ENCODE results near the gene KCNK2. TPM values are rescaled to one million over a fixed set of nuclear protein-coding genes. Genes with fewer than 3 reads are reported as not detected.

KCNK2 gene
- total RNA-seq, 2 experiments from 2014 or later: not detected

DNA sequence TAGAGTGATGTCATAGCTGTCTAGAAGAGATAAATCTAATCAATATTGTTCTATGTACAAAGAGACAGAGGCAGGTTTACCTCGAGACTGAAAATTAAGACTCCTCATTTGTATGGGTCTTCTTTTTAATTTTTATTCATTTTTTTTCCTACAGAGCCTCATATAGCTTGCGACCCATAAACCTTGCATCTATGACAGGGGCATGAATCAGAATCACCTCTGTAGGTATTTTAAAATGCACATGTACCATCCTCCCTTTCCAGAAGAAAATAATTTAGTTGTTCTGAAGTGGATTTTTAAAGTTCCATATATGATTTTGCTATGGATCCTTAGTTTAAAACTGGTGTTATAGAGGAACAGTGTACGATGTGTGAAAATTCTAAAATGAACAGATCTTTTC is 64.5 kb downstream of the KCNK2 start:
- no peaks in the 10 kb centered on the region for H4K20me1 ChIP-seq (ENCODE audit: insufficient read depth, low read length)
- H3K79me2 ChIP-seq (ENCODE audit: insufficient read depth, low read depth, low read length): no peaks in the 10 kb centered on the region
- no peak for DNase-seq (ENCODE audit: low spot score)
- TF ChIP-seq EZH2phosphoT487 (IDR thresholded peaks at IDR 0.05; ENCODE audit: borderline replicate concordance, low read depth, low read length) (no peak), CTCF (conservative IDR thresholded peaks at IDR 0.05; ENCODE audit: low read length) (no peak)
- CTCF ChIA-PET (ENCODE audit: unreplicated experiment): no interaction called here
- no peaks in the 10 kb centered on the region for H3K9me3 ChIP-seq (ENCODE audit: low read length)
- no peak overlapping the region for H2AFZ ChIP-seq (ENCODE audit: low read length)
- intact Hi-C loops (cut with micrococcal nuclease; ENCODE audit: unreplicated experiment): no loop called here
- no peaks in the 10 kb centered on the region for H3K36me3 ChIP-seq (ENCODE audit: insufficient read depth, low read length)
- no peak overlapping the region for H3K4me2 ChIP-seq (ENCODE audit: low read length)
- no peaks in the 10 kb centered on the region for H3K4me1 ChIP-seq (ENCODE audit: insufficient read depth, low read length, poor library complexity, severe bottlenecking)
- no peaks in the 10 kb centered on the region for H3K9me2 ChIP-seq (ENCODE audit: insufficient read depth, low read length)
- POLR2A ChIA-PET: no interaction called here
- no peak overlapping the region for H3K4me3 ChIP-seq (ENCODE audit: low read depth, low read length, poor library complexity, severe bottlenecking)
- BruUV-seq (replicated peaks): no TSS peak
- no peak overlapping the region for H3K27ac ChIP-seq (ENCODE audit: low read depth, low read length, poor library complexity, severe bottlenecking)

DNA sequence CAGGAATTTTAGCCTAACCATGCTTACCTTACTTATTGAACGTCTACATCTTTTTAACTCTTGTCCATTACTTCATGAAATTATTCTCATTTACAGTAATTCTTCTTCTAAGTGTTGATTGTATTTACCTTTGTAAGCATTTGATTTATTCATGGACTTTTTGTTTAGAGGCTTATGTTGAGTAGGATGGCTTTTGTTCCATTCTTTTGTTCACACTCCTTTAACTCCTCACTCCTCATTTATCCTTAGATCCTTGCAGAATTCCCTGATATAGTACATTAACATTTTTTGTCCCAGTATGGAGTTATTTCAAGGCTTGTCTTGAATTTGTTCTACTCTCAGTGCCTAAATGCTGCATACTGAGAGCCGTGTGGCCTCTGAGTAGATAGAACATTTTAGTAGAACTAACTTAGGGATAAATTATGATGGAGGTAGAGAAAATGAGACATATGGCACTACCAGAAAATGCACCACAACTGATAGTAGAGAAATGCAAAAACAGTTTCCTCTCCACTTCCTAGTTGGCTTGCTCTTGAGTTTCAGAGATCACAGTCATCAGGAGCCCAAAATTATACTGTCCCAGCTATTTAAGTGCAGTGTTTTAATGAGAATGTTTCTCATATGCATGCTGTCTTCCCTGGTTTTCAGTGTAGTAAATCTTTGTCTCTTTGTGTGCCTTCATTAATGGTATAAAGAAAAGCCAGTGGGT is 69.5 kb downstream of the KCNK2 start:
- Histone ChIP-seq H3K4me2 (ENCODE audit: low read length) (no peak overlapping the region), H3K9me2 (ENCODE audit: insufficient read depth, low read length) (no peaks in the 10 kb centered on the region), H3K79me2 (ENCODE audit: insufficient read depth, low read depth, low read length) (no peaks in the 10 kb centered on the region), H3K27ac (ENCODE audit: low read depth, low read length, poor library complexity, severe bottlenecking) (no peak overlapping the region), H2AFZ (ENCODE audit: low read length) (no peak overlapping the region), H3K4me3 (ENCODE audit: low read depth, low read length, poor library complexity, severe bottlenecking) (no peak overlapping the region), H3K9me3 (ENCODE audit: low read length) (no peaks in the 10 kb centered on the region), H4K20me1 (ENCODE audit: insufficient read depth, low read length) (no peaks in the 10 kb centered on the region), H3K4me1 (ENCODE audit: insufficient read depth, low read length, poor library complexity, severe bottlenecking) (no peaks in the 10 kb centered on the region), H3K36me3 (ENCODE audit: insufficient read depth, low read length) (no peaks in the 10 kb centered on the region)
- ChIA-PET POLR2A (no interaction called here), CTCF (ENCODE audit: unreplicated experiment) (no interaction called here)
- intact Hi-C loops (cut with micrococcal nuclease; ENCODE audit: unreplicated experiment): no loop called here
- BruUV-seq (replicated peaks): no TSS peak
- DNase-seq (ENCODE audit: low spot score): no peak
- TF ChIP-seq EZH2phosphoT487 (IDR thresholded peaks at IDR 0.05; ENCODE audit: borderline replicate concordance, low read depth, low read length) (no peak), CTCF (conservative IDR thresholded peaks at IDR 0.05; ENCODE audit: low read length) (no peak)

DNA sequence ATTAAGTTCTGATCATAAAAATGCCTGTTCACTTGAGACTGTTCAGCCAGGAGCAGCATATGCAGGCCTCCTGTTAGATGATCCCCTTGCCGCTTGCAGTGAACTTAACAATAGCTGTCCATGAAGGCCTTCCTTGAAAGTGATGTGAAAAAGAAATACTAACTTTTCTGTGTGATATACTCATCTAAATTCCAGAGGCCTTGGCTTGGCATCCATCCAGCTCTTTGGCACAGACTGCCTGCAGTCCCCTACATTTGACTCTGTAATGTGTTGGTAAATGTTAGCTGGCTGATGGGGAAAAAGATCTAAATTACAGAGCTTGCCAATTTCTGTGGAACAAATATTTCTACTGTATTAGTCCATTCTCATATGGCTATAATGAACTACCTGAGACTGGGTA is 73.7 kb downstream of the KCNK2 start:
- no peaks in the 10 kb centered on the region for H4K20me1 ChIP-seq (ENCODE audit: insufficient read depth, low read length)
- H2AFZ ChIP-seq (ENCODE audit: low read length): no peak overlapping the region
- no peak for DNase-seq (ENCODE audit: low spot score)
- no peaks in the 10 kb centered on the region for H3K4me1 ChIP-seq (ENCODE audit: insufficient read depth, low read length, poor library complexity, severe bottlenecking)
- ChIA-PET CTCF (ENCODE audit: unreplicated experiment) (no interaction called here), POLR2A (no interaction called here)
- no TSS peak for BruUV-seq (replicated peaks)
- no peaks in the 10 kb centered on the region for H3K36me3 ChIP-seq (ENCODE audit: insufficient read depth, low read length)
- no peak overlapping the region for H3K4me3 ChIP-seq (ENCODE audit: low read depth, low read length, poor library complexity, severe bottlenecking)
- intact Hi-C loops (cut with micrococcal nuclease; ENCODE audit: unreplicated experiment): no loop called here
- H3K9me3 ChIP-seq (ENCODE audit: low read length): no peaks in the 10 kb centered on the region
- no peak overlapping the region for H3K27ac ChIP-seq (ENCODE audit: low read depth, low read length, poor library complexity, severe bottlenecking)
- no peaks in the 10 kb centered on the region for H3K79me2 ChIP-seq (ENCODE audit: insufficient read depth, low read depth, low read length)
- no peaks in the 10 kb centered on the region for H3K9me2 ChIP-seq (ENCODE audit: insufficient read depth, low read length)
- TF ChIP-seq EZH2phosphoT487 (IDR thresholded peaks at IDR 0.05; ENCODE audit: borderline replicate concordance, low read depth, low read length) (no peak), CTCF (conservative IDR thresholded peaks at IDR 0.05; ENCODE audit: low read length) (no peak)
- H3K4me2 ChIP-seq (ENCODE audit: low read length): no peak overlapping the region

Measured in OCI-LY7 (cell line).